Keratinocyte (primary cell): Measurements from ENCODE around the gene ABHD5.

ENCODE experiments used
- CTCF ChIP-seq, 3 experiments: IDR thresholded peaks in 1 of 3; conservative IDR thresholded peaks in 1 of 3; optimal IDR thresholded peaks in 1 of 3; 2 replicates in 2 of 3; 3 replicates in 1 of 3; pipeline versions ENCODE3 to v1.5.1; 2011; ENCODE audit warnings: low read length in 3 of 3, mild to moderate bottlenecking in 3 of 3, moderate library complexity in 2 of 3, control low read depth in 1 of 3, inconsistent platforms in 1 of 3; ENCODE audit not compliant: insufficient read depth in 2 of 3; ENCODE audit errors: extremely low read depth in 1 of 3
- EZH2 ChIP-seq: IDR thresholded peaks from one replicate; pipeline ENCODE4 v1.6.1; 2012; ENCODE audit warnings: inconsistent platforms, mild to moderate bottlenecking, low read length, moderate library complexity

- TF ChIP-seq CTCF (optimal IDR thresholded peaks at IDR 0.05 in 1 of 3, IDR thresholded peaks at IDR 0.05 in 1 of 3, conservative IDR thresholded peaks at IDR 0.05 in 1 of 3; ENCODE audit: extremely low read depth in 1 of 3, insufficient read depth in 2 of 3, low read length in 3 of 3) (no peak), EZH2 (no peak)
Measured at GRCh38 chr3:43659250-43659880, 31.4 kb upstream of the ABHD5 start.
